HG03342 (cell line): ENCODE results near the gene ATE1.
"Not testable (repeated sequence)": the region's sequence is repeated elsewhere in the genome, so short reads cannot be mapped to it uniquely, and the experiment has no call there.

Source experiments
- ATAC-seq: cut with Tn5 transposase; IDR thresholded peaks from one replicate; pipeline ENCODE4 v1.9.1; 2021; ENCODE audit warnings: mild to moderate bottlenecking, moderate library complexity; ENCODE audit not compliant: unreplicated experiment

ATE1 gene

GRCh38 chr10:121930268-121931085 lies 2.6 kb upstream of the ATE1 start:
- ATAC-seq: not testable (repeated sequence)

- ATAC-seq: not testable (repeated sequence)
Measured at GRCh38 chr10:121929585-121930267, 1.9 kb upstream of the ATE1 start.

- peak; percentile 17 for ATAC-seq
Measured at GRCh38 chr10:121928528-121928884, 675 bp upstream of the ATE1 start.

- ATAC-seq: peak; percentile 33
Measured at GRCh38 chr10:121927318-121927840, 452 bp downstream of the ATE1 start.

GRCh38 chr10:121926671-121927317 lies 1.0 kb downstream of the ATE1 start:
- peak; percentile 19 for ATAC-seq

GRCh38 chr10:121926157-121926556 lies 1.7 kb downstream of the ATE1 start:
- ATAC-seq: no peak

GRCh38 chr10:121921238-121921931 lies 6.4 kb downstream of the ATE1 start:
- ATAC-seq: no peak

GRCh38 chr10:121919666-121920065 lies 8.2 kb downstream of the ATE1 start:
- ATAC-seq: no peak

- not testable (repeated sequence) for ATAC-seq
Measured at GRCh38 chr10:121918800-121919199, 9.0 kb downstream of the ATE1 start.

- ATAC-seq: no peak
Measured at GRCh38 chr10:121914661-121915060, 13.2 kb downstream of the ATE1 start.

- ATAC-seq: no peak
Measured at GRCh38 chr10:121911421-121911697, 16.5 kb downstream of the ATE1 start.

- no peak for ATAC-seq
Measured at GRCh38 chr10:121910673-121911420, 17.0 kb downstream of the ATE1 start.

- ATAC-seq: no peak
Measured at GRCh38 chr10:121904888-121905287, 22.9 kb downstream of the ATE1 start.

- ATAC-seq: peak; percentile 76
Measured at GRCh38 chr10:121900443-121901174, 27.2 kb downstream of the ATE1 start.

GRCh38 chr10:121899727-121900126 lies 28.1 kb downstream of the ATE1 start:
- no peak for ATAC-seq

GRCh38 chr10:121891103-121891502 lies 36.7 kb downstream of the ATE1 start:
- no peak for ATAC-seq

GRCh38 chr10:121889212-121889611 lies 38.6 kb downstream of the ATE1 start:
- no peak for ATAC-seq

- ATAC-seq: peak; percentile 72
Measured at GRCh38 chr10:121886997-121887622, 40.7 kb downstream of the ATE1 start.

- ATAC-seq: no peak
Measured at GRCh38 chr10:121886181-121886580, 41.6 kb downstream of the ATE1 start.
